CD14-positive monocyte (primary cell): ENCODE measurements around the gene CPSF6. TPM values are rescaled to one million over a fixed set of nuclear protein-coding genes. Genes with fewer than 3 reads are reported as not detected.
A peak's percentile ranks its signal among the peaks of the same experiment; 100 is the strongest.

Experiments
- DNase-seq, 3 donors: peaks; one replicate each; pipeline ENCODE4 v3.0.0-alpha.2; 2011 to 2022
- H2AFZ ChIP-seq: 2 replicates; pipeline ENCODE4 v1.6.0; 2012; ENCODE audit warnings: mild to moderate bottlenecking, low read depth, low read length, inconsistent platforms; ENCODE audit not compliant: insufficient read depth, poor library complexity, severe bottlenecking
- H3K27ac ChIP-seq, 2 donors: 1 replicate in 1 of 2; 2 replicates in 1 of 2; pipeline ENCODE4 v1.5.1; 2012 to 2013; ENCODE audit warnings: low read length in 2 of 2, control low read depth in 1 of 2, inconsistent platforms in 1 of 2, low read depth in 1 of 2, mild to moderate bottlenecking in 1 of 2
- H3K27me3 ChIP-seq, 2 donors: one replicate each; pipeline versions ENCODE4 v1.6.0 to v1.6.1; 2011 to 2013; ENCODE audit warnings: low read length in 2 of 2; ENCODE audit not compliant: control insufficient read depth in 2 of 2, insufficient read depth in 2 of 2
- H3K36me3 ChIP-seq, 2 donors: replicated peaks in 1 of 2; 1 replicate in 1 of 2; 2 replicates in 1 of 2; pipeline versions ENCODE4 v1.5.1 to v1.6.1; 2012 to 2013; ENCODE audit warnings: low read length in 2 of 2, control low read depth in 1 of 2, inconsistent platforms in 1 of 2, mild to moderate bottlenecking in 1 of 2; ENCODE audit not compliant: insufficient read depth in 2 of 2, control insufficient read depth in 1 of 2
- H3K4me1 ChIP-seq, 2 donors: 1 replicate in 1 of 2; 2 replicates in 1 of 2; pipeline versions ENCODE4 v1.5.1 to v1.6.1; 2012 to 2013; ENCODE audit warnings: low read length in 2 of 2, control low read depth in 1 of 2, inconsistent platforms in 1 of 2, mild to moderate bottlenecking in 1 of 2, moderate library complexity in 1 of 2; ENCODE audit not compliant: insufficient read depth in 2 of 2, control insufficient read depth in 1 of 2
- H3K4me2 ChIP-seq: replicated peaks from 2 replicates; pipeline ENCODE3; 2012; ENCODE audit warnings: low read length, moderate library complexity, mild to moderate bottlenecking; ENCODE audit not compliant: poor library complexity, severe bottlenecking; ENCODE audit errors: extremely low read depth
- H3K4me3 ChIP-seq, 3 experiments: fragments of 200-600 bp in 1 of 3; sonication (generic) in 1 of 3; replicated peaks in 1 of 3; 1 replicate in 2 of 3; 2 replicates in 1 of 3; pipeline ENCODE4 v1.5.1; 2011 to 2013; ENCODE audit warnings: low read length in 3 of 3, mild to moderate bottlenecking in 3 of 3, control low read depth in 2 of 3, low read depth in 2 of 3, inconsistent platforms in 1 of 3, moderate library complexity in 1 of 3
- H3K79me2 ChIP-seq: 2 replicates; pipeline ENCODE4 v1.6.0; 2012; ENCODE audit warnings: mild to moderate bottlenecking, control low read depth, inconsistent platforms, low read length, moderate library complexity; ENCODE audit not compliant: insufficient read depth
- H3K9ac ChIP-seq: 2 replicates; pipeline ENCODE4 v1.6.0; 2017; ENCODE audit warnings: low read length, mild to moderate bottlenecking; ENCODE audit not compliant: insufficient read depth, poor library complexity, severe bottlenecking
- H3K9me3 ChIP-seq, 2 donors: replicated peaks in 1 of 2; 1 replicate in 1 of 2; 2 replicates in 1 of 2; pipeline versions ENCODE4 v1.5.1 to v1.6.1; 2012 to 2013; ENCODE audit warnings: low read length in 2 of 2, control low read depth in 1 of 2; ENCODE audit not compliant: control insufficient read depth in 1 of 2, insufficient read depth in 1 of 2
- H4K20me1 ChIP-seq: 2 replicates; pipeline ENCODE4 v1.6.0; 2012; ENCODE audit warnings: mild to moderate bottlenecking, low read length, control low read depth, moderate library complexity; ENCODE audit not compliant: insufficient read depth
- H3K27ac Mint-ChIP-seq, 7 donors: one replicate each; pipeline ENCODE4 v1.8.0; 2020; ENCODE audit warnings: mild to moderate bottlenecking in 7 of 7, mixed read lengths in 7 of 7, moderate library complexity in 6 of 7, inconsistent platforms in 2 of 7
- H3K27me3 Mint-ChIP-seq, 3 donors: one replicate each; pipeline ENCODE4 v1.8.0; 2021 to 2022; ENCODE audit warnings: low read depth in 3 of 3, mild to moderate bottlenecking in 3 of 3, mixed read lengths in 3 of 3, moderate library complexity in 3 of 3, inconsistent platforms in 1 of 3
- H3K36me3 Mint-ChIP-seq, 2 donors: one replicate each; pipeline ENCODE4 v1.8.0; 2020; ENCODE audit warnings: mixed read lengths in 2 of 2, inconsistent platforms in 1 of 2, mild to moderate bottlenecking in 1 of 2
- H3K4me1 Mint-ChIP-seq: one replicate; pipeline ENCODE4 v1.8.0; 2020; ENCODE audit warnings: mild to moderate bottlenecking, mixed read lengths
- H3K4me3 Mint-ChIP-seq, 2 donors: one replicate each; pipeline ENCODE4 v1.8.0; 2020; ENCODE audit warnings: mild to moderate bottlenecking in 2 of 2, mixed read lengths in 2 of 2, moderate library complexity in 1 of 2
- H3K9me3 Mint-ChIP-seq, 7 donors: one replicate each; pipeline ENCODE4 v1.8.0; 2020 to 2022; ENCODE audit warnings: mixed read lengths in 7 of 7, mild to moderate bottlenecking in 6 of 7, moderate library complexity in 6 of 7, inconsistent platforms in 2 of 7
- WGBS: methylation state at CpG from one replicate; pipeline ENCODE4 v1.1.5; 2013; ENCODE audit warnings: missing lambda C conversion rate; ENCODE audit not compliant: insufficient coverage; 5-methylcytosine and 5-hydroxymethylcytosine counted together
- intact Hi-C, 2 donors: fragments of 100-400 bp; cut with micrococcal nuclease; formaldehyde crosslinking; loops; one replicate each; pipeline versions ENCODE4 v1.15.0 to v1.15.1; 2023
- polyA plus RNA-seq, 3 donors: library from polyadenylated mRNA; depleted of rRNA in 1 of 3; unstranded in 2 of 3; stranded (reverse) in 1 of 3; fragments of 300-500 nt in 2 of 3; fragments of >200 nt in 1 of 3; fragmentation: Illumina TruSeq in 2 of 3; gene quantifications; 1 replicate in 2 of 3; 2 replicates in 1 of 3; pipeline ENCODE4 v1.2.3, GENCODE V29; 2012 to 2021
- TF ChIP-seq, protein P1 (sequence below): fragments of 200-600 bp; IDR thresholded peaks from one replicate; pipeline ENCODE4 v1.8.0; 2022; ENCODE audit warnings: antibody characterized with exemption, mild to moderate bottlenecking

The CPSF6 gene
- polyA plus RNA-seq, 3 donors = 18.3 to 38.0 (median 35.4) TPM

DNA sequence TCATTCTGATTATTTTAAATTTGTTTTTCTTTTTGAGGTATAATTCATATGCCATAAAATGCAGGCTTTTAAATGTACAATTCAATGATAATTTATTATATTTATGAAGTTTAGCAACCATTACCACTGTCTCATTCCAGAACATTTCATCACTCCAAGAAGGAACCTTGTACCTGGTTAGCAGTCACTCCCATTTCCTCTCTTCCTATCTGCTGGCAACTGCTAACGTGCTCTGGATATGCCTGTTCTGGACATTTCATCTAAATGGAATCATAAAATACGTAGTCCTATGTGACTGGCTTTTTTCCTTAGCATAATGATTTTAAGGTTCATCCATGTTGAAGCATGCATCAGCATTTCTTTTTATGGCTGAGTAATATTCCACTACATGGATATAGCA, 15.5 kb downstream of the CPSF6 start:
- Histone ChIP-seq H3K27me3 (no peaks in the 10 kb centered on the region), H3K9me3 (no peaks in the 10 kb centered on the region), H3K9ac (no peak overlapping the region), H3K27ac (no peak overlapping the region), H3K79me2 (peaks cover 83% of the 10 kb centered on the region), H3K36me3 (peaks cover 25 to 52% of the 10 kb centered on the region in 2 donors), H4K20me1 (peaks cover 48% of the 10 kb centered on the region), H3K4me3 (no peak overlapping the region), H3K4me2 (no peak overlapping the region), H3K4me1 (peaks cover 16 to 17% of the 10 kb centered on the region in 2 donors), H2AFZ (no peak overlapping the region)
- no peak overlapping the region for H3K27ac Mint-ChIP-seq
- WGBS = 67% methylated on average over 1 of the region's 2 CpGs
- no peak for DNase-seq
- intact Hi-C loops = loop anchor here (5.0 kb wide), 2 partner anchors 98 to 388 kb away; no protein-coding TSS in a partner anchor
- H3K4me3 Mint-ChIP-seq = no peak overlapping the region
- no peaks in the 10 kb centered on the region for H3K27me3 Mint-ChIP-seq
- peaks cover 35% of the 10 kb centered on the region for H3K4me1 Mint-ChIP-seq
- peaks cover 27 to 36% of the 10 kb centered on the region in 2 donors for H3K36me3 Mint-ChIP-seq
- no peaks in the 10 kb centered on the region for H3K9me3 Mint-ChIP-seq
- TF ChIP-seq, protein P1, sequence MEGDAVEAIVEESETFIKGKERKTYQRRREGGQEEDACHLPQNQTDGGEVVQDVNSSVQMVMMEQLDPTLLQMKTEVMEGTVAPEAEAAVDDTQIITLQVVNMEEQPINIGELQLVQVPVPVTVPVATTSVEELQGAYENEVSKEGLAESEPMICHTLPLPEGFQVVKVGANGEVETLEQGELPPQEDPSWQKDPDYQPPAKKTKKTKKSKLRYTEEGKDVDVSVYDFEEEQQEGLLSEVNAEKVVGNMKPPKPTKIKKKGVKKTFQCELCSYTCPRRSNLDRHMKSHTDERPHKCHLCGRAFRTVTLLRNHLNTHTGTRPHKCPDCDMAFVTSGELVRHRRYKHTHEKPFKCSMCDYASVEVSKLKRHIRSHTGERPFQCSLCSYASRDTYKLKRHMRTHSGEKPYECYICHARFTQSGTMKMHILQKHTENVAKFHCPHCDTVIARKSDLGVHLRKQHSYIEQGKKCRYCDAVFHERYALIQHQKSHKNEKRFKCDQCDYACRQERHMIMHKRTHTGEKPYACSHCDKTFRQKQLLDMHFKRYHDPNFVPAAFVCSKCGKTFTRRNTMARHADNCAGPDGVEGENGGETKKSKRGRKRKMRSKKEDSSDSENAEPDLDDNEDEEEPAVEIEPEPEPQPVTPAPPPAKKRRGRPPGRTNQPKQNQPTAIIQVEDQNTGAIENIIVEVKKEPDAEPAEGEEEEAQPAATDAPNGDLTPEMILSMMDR = no peak

DNA sequence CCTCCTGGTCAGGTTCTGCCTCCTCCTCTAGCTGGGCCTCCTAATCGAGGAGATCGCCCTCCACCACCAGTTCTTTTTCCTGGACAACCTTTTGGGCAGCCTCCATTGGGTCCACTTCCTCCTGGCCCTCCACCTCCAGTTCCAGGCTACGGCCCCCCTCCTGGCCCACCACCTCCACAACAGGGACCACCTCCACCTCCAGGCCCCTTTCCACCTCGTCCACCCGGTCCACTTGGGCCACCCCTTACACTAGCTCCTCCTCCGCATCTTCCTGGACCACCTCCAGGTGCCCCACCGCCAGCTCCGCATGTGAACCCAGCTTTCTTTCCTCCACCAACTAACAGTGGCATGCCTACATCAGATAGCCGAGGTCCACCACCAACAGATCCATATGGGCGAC, 19.3 kb downstream of the CPSF6 start:
- TF ChIP-seq, protein P1 = no peak
- no peaks in the 10 kb centered on the region for H3K27me3 ChIP-seq
- no peak for DNase-seq
- no peak overlapping the region for H3K27ac ChIP-seq
- H4K20me1 ChIP-seq = peaks cover 31% of the 10 kb centered on the region
- intact Hi-C loops = loop anchor here in 1 of 2 donors (5.0 kb wide), 1 partner anchor 101 kb away; no protein-coding TSS in a partner anchor
- no peaks in the 10 kb centered on the region for H3K27me3 Mint-ChIP-seq
- 99% methylated on average over 5 of the region's 10 CpGs for WGBS
- H3K36me3 ChIP-seq = peaks cover 60 to 77% of the 10 kb centered on the region in 2 donors
- H3K9me3 ChIP-seq = no peaks in the 10 kb centered on the region
- peaks cover 52% of the 10 kb centered on the region for H3K79me2 ChIP-seq
- no peaks in the 10 kb centered on the region for H3K9me3 Mint-ChIP-seq
- H3K36me3 Mint-ChIP-seq = peaks cover 50 to 58% of the 10 kb centered on the region in 2 donors
- H3K4me1 Mint-ChIP-seq = peaks cover 23% of the 10 kb centered on the region
- H3K27ac Mint-ChIP-seq = peak overlapping the region in 2 of 7 donors; percentile 30 to 57
- no peak overlapping the region for H3K4me2 ChIP-seq
- H3K4me3 ChIP-seq = no peak overlapping the region
- no peak overlapping the region for H2AFZ ChIP-seq
- H3K4me1 ChIP-seq = peaks cover 16 to 17% of the 10 kb centered on the region in 2 donors
- H3K9ac ChIP-seq = no peak overlapping the region
- H3K4me3 Mint-ChIP-seq = no peak overlapping the region
